ENCODE results near the gene TBC1D22A.

The TBC1D22A gene

DNA sequence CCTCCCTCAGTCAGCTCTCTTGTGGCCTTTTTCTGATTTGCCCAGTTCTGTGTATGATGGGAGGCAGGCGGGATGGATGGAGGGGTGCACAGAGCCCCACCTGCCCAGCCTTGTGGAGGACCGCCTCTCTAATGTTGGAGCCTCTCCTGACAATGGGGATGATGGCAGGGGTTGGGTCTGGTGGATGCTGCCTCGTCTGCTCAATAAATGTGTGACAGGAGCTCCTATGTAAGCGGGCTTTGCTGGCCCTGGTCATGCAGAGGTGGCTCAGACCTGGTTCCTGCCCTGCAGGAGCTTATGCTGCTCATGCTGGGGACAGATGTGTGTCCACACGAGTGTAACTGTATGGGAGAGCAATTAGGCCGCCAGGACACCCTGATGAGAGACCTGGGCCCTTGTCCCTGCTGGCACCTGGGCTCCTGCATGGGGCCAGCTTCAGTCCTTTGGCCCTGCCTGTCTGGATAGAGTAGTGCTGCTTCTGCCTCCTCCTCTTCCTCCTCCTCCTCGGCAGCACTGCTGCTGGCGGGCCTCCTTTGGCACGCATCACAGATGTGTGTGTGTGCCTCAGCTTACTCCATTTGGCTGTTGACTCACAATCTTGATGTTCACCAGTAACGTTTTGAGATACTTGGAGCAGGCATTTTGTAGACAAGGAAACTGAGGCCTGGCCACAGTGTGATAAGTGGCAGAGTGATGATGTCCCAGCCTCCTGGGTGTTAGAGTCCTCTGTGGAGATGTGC is 131.0 kb downstream of the TBC1D22A start:
- DNase-seq (ENCODE audit: low spot score): no peak
- TF ChIP-seq, protein P1, sequence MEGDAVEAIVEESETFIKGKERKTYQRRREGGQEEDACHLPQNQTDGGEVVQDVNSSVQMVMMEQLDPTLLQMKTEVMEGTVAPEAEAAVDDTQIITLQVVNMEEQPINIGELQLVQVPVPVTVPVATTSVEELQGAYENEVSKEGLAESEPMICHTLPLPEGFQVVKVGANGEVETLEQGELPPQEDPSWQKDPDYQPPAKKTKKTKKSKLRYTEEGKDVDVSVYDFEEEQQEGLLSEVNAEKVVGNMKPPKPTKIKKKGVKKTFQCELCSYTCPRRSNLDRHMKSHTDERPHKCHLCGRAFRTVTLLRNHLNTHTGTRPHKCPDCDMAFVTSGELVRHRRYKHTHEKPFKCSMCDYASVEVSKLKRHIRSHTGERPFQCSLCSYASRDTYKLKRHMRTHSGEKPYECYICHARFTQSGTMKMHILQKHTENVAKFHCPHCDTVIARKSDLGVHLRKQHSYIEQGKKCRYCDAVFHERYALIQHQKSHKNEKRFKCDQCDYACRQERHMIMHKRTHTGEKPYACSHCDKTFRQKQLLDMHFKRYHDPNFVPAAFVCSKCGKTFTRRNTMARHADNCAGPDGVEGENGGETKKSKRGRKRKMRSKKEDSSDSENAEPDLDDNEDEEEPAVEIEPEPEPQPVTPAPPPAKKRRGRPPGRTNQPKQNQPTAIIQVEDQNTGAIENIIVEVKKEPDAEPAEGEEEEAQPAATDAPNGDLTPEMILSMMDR (IDR thresholded peaks at IDR 0.05; ENCODE audit: extremely low read depth, missing control alignments): no peak

DNA sequence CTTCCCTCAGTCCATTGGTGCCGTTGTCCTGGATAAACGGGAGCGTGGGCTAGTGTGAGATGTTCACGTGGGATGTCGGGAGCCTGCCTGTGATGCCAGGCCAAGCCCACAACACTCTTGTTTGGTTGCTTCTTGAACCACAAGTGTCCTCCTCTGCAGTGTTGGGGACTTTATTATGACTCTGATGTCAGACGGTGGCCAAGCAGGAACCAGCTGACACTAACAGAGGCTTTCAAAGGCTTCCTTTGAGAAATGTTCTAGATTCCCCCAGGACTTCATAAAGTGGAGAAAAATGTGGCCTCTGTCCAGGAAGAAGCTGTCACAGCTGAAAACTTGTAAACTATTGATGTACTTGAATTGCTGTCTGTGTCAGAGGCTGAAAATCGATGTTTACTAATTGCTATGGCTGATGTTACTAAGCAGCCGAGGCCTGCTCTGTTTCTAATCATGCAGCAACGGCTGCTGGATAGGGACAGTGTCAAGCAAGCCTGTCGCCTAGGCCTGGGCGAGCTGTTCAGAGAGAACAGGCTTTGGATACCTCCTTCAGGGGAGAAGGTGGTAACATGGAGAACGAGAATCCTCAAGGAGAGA is 131.7 kb downstream of the TBC1D22A start:
- no peak for DNase-seq (ENCODE audit: low spot score)
- TF ChIP-seq, protein P1 (IDR thresholded peaks at IDR 0.05; ENCODE audit: extremely low read depth, missing control alignments): no peak

DNA sequence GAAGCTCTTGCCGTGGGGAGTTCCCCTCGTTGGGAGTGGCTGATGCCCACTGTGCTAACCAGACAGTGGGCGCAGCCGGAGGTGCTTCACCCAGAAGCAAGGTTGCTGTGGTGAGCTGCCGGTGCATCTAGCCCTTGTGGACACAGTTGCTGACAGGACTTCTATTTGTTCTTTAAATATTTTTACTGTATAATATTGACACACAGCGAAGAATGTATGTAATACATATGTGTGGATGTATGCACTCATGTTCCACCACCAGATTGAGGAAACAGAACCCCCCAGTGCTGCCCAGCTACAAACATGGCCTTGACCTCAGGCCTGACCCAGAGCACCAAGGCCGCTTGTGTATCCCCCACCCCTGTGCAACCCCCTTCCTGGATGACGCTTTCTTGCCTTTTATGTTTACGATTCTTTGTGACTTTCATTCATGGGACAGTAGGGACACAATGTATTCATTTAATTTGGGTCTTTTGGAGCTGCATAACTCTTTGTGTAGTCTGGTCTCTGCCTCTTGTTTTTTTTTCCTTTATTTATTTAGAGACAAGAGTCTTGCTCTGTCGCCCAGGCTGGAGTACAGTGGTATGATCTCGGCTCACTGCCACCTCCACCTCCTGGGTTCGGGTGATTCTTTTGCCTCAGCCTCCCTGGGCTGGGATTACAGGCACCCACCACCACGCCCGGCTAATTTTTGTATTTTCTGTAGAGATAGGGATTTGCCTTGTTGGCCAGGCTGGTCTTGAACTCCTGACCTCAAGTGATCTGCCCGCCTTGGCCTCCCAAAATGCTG is 132.6 kb downstream of the TBC1D22A start:
- no peak for DNase-seq (ENCODE audit: low spot score)
- TF ChIP-seq, protein P1 (IDR thresholded peaks at IDR 0.05; ENCODE audit: extremely low read depth, missing control alignments): no peak

GRCh38 chr22:46895753-46896152 is 133.3 kb downstream of the TBC1D22A start:
- TF ChIP-seq, protein P1 (IDR thresholded peaks at IDR 0.05; ENCODE audit: extremely low read depth, missing control alignments): no peak

DNA sequence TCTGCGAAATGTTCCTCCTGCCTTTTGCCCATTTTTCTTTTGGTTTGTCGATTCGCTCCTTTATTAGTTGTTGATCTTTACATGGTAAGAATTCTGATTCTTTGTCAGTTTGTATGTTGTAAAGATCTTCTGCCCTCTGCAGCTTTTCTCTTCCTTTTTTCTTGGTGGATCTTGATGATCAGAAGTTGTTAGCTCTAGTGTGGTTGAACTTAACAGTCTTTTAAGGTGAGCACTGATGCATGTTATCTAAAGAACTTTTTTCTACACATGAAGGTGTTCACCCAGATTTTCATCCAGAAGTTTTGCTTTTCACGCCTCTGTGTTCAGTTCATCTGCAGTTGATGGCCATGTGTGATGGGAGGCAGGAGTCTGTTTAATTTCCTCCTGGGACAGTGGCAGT is 133.7 kb downstream of the TBC1D22A start:
- TF ChIP-seq, protein P1 (IDR thresholded peaks at IDR 0.05; ENCODE audit: extremely low read depth, missing control alignments): no peak
- DNase-seq (ENCODE audit: low spot score): no peak

More at GRCh38 chr22:46895753-46896152, 133.3 kb downstream of the TBC1D22A start:
- no peak for DNase-seq (ENCODE audit: low spot score)

GRCh38 chr22:46896568-46897245 is 134.3 kb downstream of the TBC1D22A start:
- DNase-seq (ENCODE audit: low spot score): no peak
- TF ChIP-seq, protein P1 (IDR thresholded peaks at IDR 0.05; ENCODE audit: extremely low read depth, missing control alignments): no peak
